Stimulated activated CD8-positive, alpha-beta memory T cell treated with anti-CD3 and anti-CD28 coated beads, Interleukin-7, amount 100 ng/mL, for 1 hour (primary cell): ENCODE results near the gene PIP4K2A.
"Not testable (repeated sequence)": the region's sequence is repeated elsewhere in the genome, so short reads cannot be mapped to it uniquely, and the experiment has no call there.

Source experiments
- DNase-seq, 2 donors: peaks; one replicate each; pipeline ENCODE4 v3.0.0-alpha.2; 2020; ENCODE audit warnings: low read depth in 2 of 2

Gene PIP4K2A

GRCh38 chr10:22554461-22555182 is 159.8 kb downstream of the PIP4K2A start:
- DNase-seq: no peak

GRCh38 chr10:22553452-22553995 is 160.9 kb downstream of the PIP4K2A start:
- no peak for DNase-seq

- DNase-seq: no peak
Observed at GRCh38 chr10:22552888-22553378, 161.4 kb downstream of the PIP4K2A start.

- DNase-seq: no peak
Observed at GRCh38 chr10:22551681-22552365, 162.6 kb downstream of the PIP4K2A start.

GRCh38 chr10:22550732-22551131 is 163.6 kb downstream of the PIP4K2A start:
- peak; percentile 37 to 64 for DNase-seq

- DNase-seq: no peak
Observed at GRCh38 chr10:22548344-22548743, 166.0 kb downstream of the PIP4K2A start.

GRCh38 chr10:22545643-22546042 is 168.7 kb downstream of the PIP4K2A start:
- no peak for DNase-seq

GRCh38 chr10:22544325-22545068 is 169.9 kb downstream of the PIP4K2A start:
- no peak for DNase-seq

- DNase-seq: no peak
Observed at GRCh38 chr10:22542773-22543172, 171.6 kb downstream of the PIP4K2A start.

GRCh38 chr10:22541900-22542299 is 172.5 kb downstream of the PIP4K2A start:
- DNase-seq: no peak

- no peak for DNase-seq
Observed at GRCh38 chr10:22539579-22540298, 174.6 kb downstream of the PIP4K2A start.

GRCh38 chr10:22537810-22538209 is 176.6 kb downstream of the PIP4K2A start:
- DNase-seq: no peak

- DNase-seq: no peak
Observed at GRCh38 chr10:22536620-22537019, 177.8 kb downstream of the PIP4K2A start.

GRCh38 chr10:22534849-22535604 is 179.4 kb downstream of the PIP4K2A start:
- no peak for DNase-seq

- no peak for DNase-seq
Observed at GRCh38 chr10:22531441-22531840, 182.9 kb downstream of the PIP4K2A start.

GRCh38 chr10:22531008-22531407 is 183.4 kb downstream of the PIP4K2A start:
- DNase-seq: no peak

- no peak for DNase-seq
Observed at GRCh38 chr10:22527520-22527919, 186.9 kb downstream of the PIP4K2A start.

GRCh38 chr10:22524333-22524732 is 190.0 kb downstream of the PIP4K2A start:
- not testable (repeated sequence) for DNase-seq

- not testable (repeated sequence) for DNase-seq
Observed at GRCh38 chr10:22520645-22521044, 193.7 kb downstream of the PIP4K2A start.

- DNase-seq: no peak
Observed at GRCh38 chr10:22518167-22518724, 196.1 kb downstream of the PIP4K2A start.
